Activated CD4-positive, alpha-beta T cell treated with anti-CD3 and anti-CD28 coated beads, Interleukin-2, amount 10 ng/mL, durations not matched to agents 24 days and 14 days (primary cell): ENCODE results near the gene DNAJB2. TPM values are rescaled to one million over a fixed set of nuclear protein-coding genes. Genes with fewer than 3 reads are reported as not detected.

Source experiments
- total RNA-seq: library from RNA; stranded (reverse); gene quantifications from 2 replicates; pipeline ENCODE4 v1.2.3, GENCODE V29; 2022

DNAJB2 gene
- total RNA-seq, 1 donor from 2014 or later = 52.4 TPM

Other genes starting within 250 kb of the DNAJB2 start
- not detected in 2 replicates for gene CFAP65, start 237.8 kb upstream of the DNAJB2 start, total RNA-seq
- not detected in 2 replicates for gene IHH, start 218.4 kb upstream of the DNAJB2 start, total RNA-seq
- gene NHEJ1, start 118.6 kb upstream of the DNAJB2 start, total RNA-seq = 20.7 and 22.8 TPM in 2 replicates
- gene SLC23A3, start 109.3 kb upstream of the DNAJB2 start, total RNA-seq = 1.8 and 2.3 TPM in 2 replicates
- gene CNPPD1, start 102.4 kb upstream of the DNAJB2 start, total RNA-seq = 62.0 and 62.6 TPM in 2 replicates
- gene RETREG2, start 101.1 kb upstream of the DNAJB2 start, total RNA-seq = 54.1 and 57.4 TPM in 2 replicates
- gene ZFAND2B, start 72.6 kb upstream of the DNAJB2 start, total RNA-seq = 36.7 and 37.4 TPM in 2 replicates
- gene ABCB6, start 60.4 kb upstream of the DNAJB2 start, total RNA-seq = 28.8 TPM in 2 replicates
- 61.6 and 67.2 TPM in 2 replicates for gene ATG9A, start 49.7 kb upstream of the DNAJB2 start, total RNA-seq
- 144 and 149 TPM in 2 replicates for gene ANKZF1, start 49.6 kb upstream of the DNAJB2 start, total RNA-seq
- gene GLB1L, start 33.9 kb upstream of the DNAJB2 start, total RNA-seq = 4.6 and 4.9 TPM in 2 replicates
- 29.1 and 31.7 TPM in 2 replicates for gene STK16, start 33.9 kb upstream of the DNAJB2 start, total RNA-seq
- gene TUBA4B, start 26.1 kb upstream of the DNAJB2 start, total RNA-seq = not detected in 2 replicates
- gene TUBA4A, start 25.4 kb upstream of the DNAJB2 start, total RNA-seq = 235 and 240 TPM in 2 replicates
- 0.07 TPM in 1 of 2 replicates, not detected in the other for gene PTPRN, start 30.0 kb downstream of the DNAJB2 start, total RNA-seq
- gene RESP18, start 53.4 kb downstream of the DNAJB2 start, total RNA-seq = not detected in 2 replicates
- 129 and 148 TPM in 2 replicates for gene DNPEP, start 108.5 kb downstream of the DNAJB2 start, total RNA-seq
- not detected in 2 replicates for gene DES, start 139.0 kb downstream of the DNAJB2 start, total RNA-seq
- 0.07 TPM in 1 of 2 replicates, not detected in the other for gene SPEG, start 155.5 kb downstream of the DNAJB2 start, total RNA-seq
- 45.5 and 46.0 TPM in 2 replicates for gene GMPPA, start 219.5 kb downstream of the DNAJB2 start, total RNA-seq
- not detected in 2 replicates for gene ASIC4, start 235.1 kb downstream of the DNAJB2 start, total RNA-seq